AG04449 (cell line): Measurements from ENCODE around the gene RPH3AL.

Source experiments
- CTCF ChIA-PET: fragments of 350-600 bp; formaldehyde crosslinking; extraction: SDS; loops from one replicate; lab custom pipeline; 2021; ENCODE audit warnings: antibody characterized with exemption; lab: Yijun Ruan, JAX
- POLR2A ChIA-PET: fragments of 400-600, 350-600 bp; formaldehyde crosslinking; extraction: SDS; loops from one replicate; lab custom pipeline; 2020; ENCODE audit warnings: antibody characterized with exemption, inconsistent platforms; lab: Yijun Ruan, JAX
- DNase-seq: peaks from one replicate; pipeline ENCODE4 v3.0.0-alpha.2; 2010; ENCODE audit warnings: low read depth, low spot score
- H3K4me3 ChIP-seq: 2 replicates; pipeline ENCODE4 v1.5.1; 2011; ENCODE audit warnings: low read depth, mild to moderate bottlenecking, control low read depth, low read length
- CTCF ChIP-seq: IDR thresholded peaks from one replicate; pipeline ENCODE4 v1.5.1; 2011; ENCODE audit warnings: mild to moderate bottlenecking, moderate library complexity, low read length, control low read depth, inconsistent platforms; ENCODE audit not compliant: insufficient read depth; ENCODE audit errors: missing control alignments

Gene RPH3AL

GRCh38 chr17:288802-289356 is 63.7 kb downstream of the RPH3AL start:
- H3K4me3 ChIP-seq, result no peak overlapping the region
- TF ChIP-seq CTCF, result no peak
- POLR2A ChIA-PET, result no interaction called here
- CTCF ChIA-PET, result no interaction called here
- no peak for DNase-seq

DNA sequence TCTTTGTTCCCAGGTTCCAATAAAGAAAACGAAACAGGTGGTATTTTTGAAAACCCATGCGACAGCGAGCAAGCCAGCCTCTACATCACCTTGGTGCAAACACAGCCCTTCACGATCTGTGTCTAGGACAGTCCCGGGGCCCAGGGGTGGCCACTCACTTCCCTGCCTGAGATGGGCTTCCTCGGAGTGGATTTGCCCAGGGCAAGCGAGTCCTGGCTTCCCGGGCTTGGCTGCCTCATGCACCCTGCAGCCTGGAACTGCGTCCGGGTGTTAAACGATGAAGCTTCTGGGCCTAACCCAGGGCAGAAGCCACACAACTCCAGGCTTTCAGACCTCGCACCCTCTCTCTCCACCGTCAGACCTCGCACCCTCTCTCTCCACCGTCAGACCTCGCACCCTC is 66.0 kb downstream of the RPH3AL start:
- ChIA-PET POLR2A (no interaction called here), CTCF (no interaction called here)
- no peak for TF ChIP-seq CTCF
- no peak for DNase-seq
- no peak overlapping the region for H3K4me3 ChIP-seq

GRCh38 chr17:285751-286422 is 66.7 kb downstream of the RPH3AL start:
- TF ChIP-seq CTCF, result no peak
- no peak for DNase-seq
- H3K4me3 ChIP-seq, result no peak overlapping the region
- ChIA-PET CTCF (no interaction called here), POLR2A (no interaction called here)

GRCh38 chr17:284676-285355 is 67.8 kb downstream of the RPH3AL start:
- ChIA-PET POLR2A (no interaction called here), CTCF (no interaction called here)
- no peak for DNase-seq
- no peak for TF ChIP-seq CTCF
- H3K4me3 ChIP-seq, result no peak overlapping the region

GRCh38 chr17:283911-284675 is 68.5 kb downstream of the RPH3AL start:
- POLR2A ChIA-PET, result no interaction called here
- TF ChIP-seq CTCF, result no peak

More at GRCh38 chr17:283911-284675, 68.5 kb downstream of the RPH3AL start:
- no peak overlapping the region for H3K4me3 ChIP-seq
- CTCF ChIA-PET, result no interaction called here
- DNase-seq, result no peak
